AG04450 (cell line): Measurements from ENCODE around the gene PDE3A. TPM values are rescaled to one million over a fixed set of nuclear protein-coding genes. Genes with fewer than 3 reads are reported as not detected.
"Not testable (repeated sequence)": the region's sequence is repeated elsewhere in the genome, so short reads cannot be mapped to it uniquely, and the experiment has no call there.

Source experiments
- CTCF ChIA-PET: fragments of 300-600, 350-600 bp; formaldehyde crosslinking; extraction: SDS; loops from one replicate; lab custom pipeline; 2022; ENCODE audit warnings: antibody characterized with exemption, inconsistent platforms; lab: Charles Lee
- POLR2A ChIA-PET: fragments of 350-600 bp; formaldehyde crosslinking; extraction: SDS; loops from one replicate; lab custom pipeline; 2021; ENCODE audit warnings: antibody characterized with exemption, inconsistent platforms; lab: Yijun Ruan, JAX
- DNase-seq: peaks from one replicate; pipeline ENCODE4 v3.0.0-alpha.2; 2011; ENCODE audit warnings: low read depth, low spot score
- H3K27ac ChIP-seq: one replicate; pipeline ENCODE4 v1.5.1; 2012; ENCODE audit warnings: low read depth, low read length, control low read depth
- H3K27me3 ChIP-seq: one replicate; pipeline ENCODE4 v1.6.0; 2012; ENCODE audit warnings: low read length; ENCODE audit not compliant: control insufficient read depth, insufficient read depth
- H3K4me3 ChIP-seq: 2 replicates; pipeline ENCODE4 v1.5.1; 2011; ENCODE audit warnings: mild to moderate bottlenecking, low read depth, low read length, control low read depth
- H3K9me3 ChIP-seq: 2 replicates; pipeline ENCODE4 v1.5.1; 2012; ENCODE audit warnings: low read length; ENCODE audit not compliant: control insufficient read depth, insufficient read depth
- polyA plus RNA-seq: library from polyadenylated mRNA; depleted of rRNA; stranded (reverse); fragments of >200 nt; gene quantifications from 2 replicates; pipeline ENCODE4 v1.2.3, GENCODE V29; 2011
- TF ChIP-seq, protein P1 (sequence below): IDR thresholded peaks from 2 replicates; pipeline ENCODE4 v1.5.1; 2011; ENCODE audit warnings: low read depth, low read length, control low read depth, inconsistent platforms

The PDE3A gene
- polyA plus RNA-seq, 1 experiment, result 0.10 TPM

DNA sequence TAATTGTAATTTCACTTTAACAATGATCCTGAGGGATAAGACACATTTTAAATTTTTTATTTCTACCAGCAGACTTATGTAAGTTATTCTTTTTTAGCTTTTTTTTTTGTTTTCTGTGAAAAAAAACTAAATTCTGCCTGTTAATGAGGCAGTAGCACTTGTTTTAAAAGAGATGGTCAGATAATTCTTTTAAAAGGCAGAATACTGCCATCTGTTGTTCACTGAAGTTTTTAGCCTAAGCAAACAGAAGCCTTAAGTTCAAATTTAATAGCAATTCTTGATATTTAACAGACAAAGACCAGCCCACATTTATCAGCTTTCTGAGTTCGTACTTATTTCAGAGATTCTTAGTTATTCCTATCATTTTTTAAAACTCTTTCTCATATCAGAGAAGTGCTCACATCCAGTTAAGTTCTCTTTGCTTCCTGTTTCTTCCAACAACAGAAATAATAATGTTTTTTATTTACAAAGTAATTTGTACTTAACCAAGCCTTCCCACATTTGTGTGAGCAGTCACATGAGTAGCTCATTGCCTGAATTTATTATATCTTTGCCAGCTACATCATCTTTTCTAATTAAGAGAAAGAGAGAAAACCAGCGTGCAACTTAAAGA, 233.4 kb downstream of the PDE3A start:
- TF ChIP-seq, protein P1, sequence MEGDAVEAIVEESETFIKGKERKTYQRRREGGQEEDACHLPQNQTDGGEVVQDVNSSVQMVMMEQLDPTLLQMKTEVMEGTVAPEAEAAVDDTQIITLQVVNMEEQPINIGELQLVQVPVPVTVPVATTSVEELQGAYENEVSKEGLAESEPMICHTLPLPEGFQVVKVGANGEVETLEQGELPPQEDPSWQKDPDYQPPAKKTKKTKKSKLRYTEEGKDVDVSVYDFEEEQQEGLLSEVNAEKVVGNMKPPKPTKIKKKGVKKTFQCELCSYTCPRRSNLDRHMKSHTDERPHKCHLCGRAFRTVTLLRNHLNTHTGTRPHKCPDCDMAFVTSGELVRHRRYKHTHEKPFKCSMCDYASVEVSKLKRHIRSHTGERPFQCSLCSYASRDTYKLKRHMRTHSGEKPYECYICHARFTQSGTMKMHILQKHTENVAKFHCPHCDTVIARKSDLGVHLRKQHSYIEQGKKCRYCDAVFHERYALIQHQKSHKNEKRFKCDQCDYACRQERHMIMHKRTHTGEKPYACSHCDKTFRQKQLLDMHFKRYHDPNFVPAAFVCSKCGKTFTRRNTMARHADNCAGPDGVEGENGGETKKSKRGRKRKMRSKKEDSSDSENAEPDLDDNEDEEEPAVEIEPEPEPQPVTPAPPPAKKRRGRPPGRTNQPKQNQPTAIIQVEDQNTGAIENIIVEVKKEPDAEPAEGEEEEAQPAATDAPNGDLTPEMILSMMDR, result peak; percentile 56
- Histone ChIP-seq H3K27ac (no peak overlapping the region), H3K9me3 (no peaks in the 10 kb centered on the region), H3K4me3 (no peak overlapping the region), H3K27me3 (no peaks in the 10 kb centered on the region)
- ChIA-PET CTCF (interaction anchor here (0.6 to 2.5 kb wide), 41 partner anchors 9 to 861 kb away, joined by 3 to 33 read pairs (median 4); partner anchors contain the start of gene PDE3A), POLR2A (no interaction called here)
- DNase-seq, result no peak

DNA sequence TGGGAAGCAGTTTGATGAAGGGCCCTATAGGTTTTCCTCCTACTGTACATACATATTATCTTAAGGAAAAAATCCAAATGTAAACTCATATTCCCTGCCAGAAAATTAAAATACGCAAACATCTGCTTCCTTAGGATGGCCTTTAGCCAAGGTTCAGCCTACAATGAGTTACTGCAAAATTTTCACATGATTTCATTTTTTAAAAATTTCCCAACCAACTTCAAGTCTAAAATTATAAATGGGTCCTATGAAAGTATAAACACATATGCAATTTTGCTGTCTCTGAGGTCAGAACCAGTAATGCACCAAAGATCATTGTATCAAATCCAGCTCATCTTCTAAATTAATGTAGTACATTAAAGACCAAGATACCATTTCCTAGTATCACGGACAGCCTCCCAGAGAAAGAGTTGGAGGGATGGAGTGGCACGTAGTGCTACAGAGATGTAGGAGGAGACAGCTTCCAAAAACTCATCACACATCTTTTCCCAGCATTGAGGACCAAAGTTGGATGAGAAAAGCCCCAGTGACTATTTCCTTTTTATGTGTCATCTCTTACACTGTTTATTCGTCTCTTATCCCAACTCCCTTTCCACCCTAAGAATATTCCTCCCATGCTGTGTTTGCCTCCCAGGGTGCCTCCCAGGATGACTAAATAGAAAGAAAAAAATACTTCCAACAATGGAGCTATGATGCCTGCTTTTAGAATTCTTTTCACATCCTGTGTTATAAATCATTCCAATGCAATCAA, 234.5 kb downstream of the PDE3A start:
- no peak for DNase-seq
- no peak overlapping the region for H3K27ac ChIP-seq
- TF ChIP-seq, protein P1, result no peak
- H3K27me3 ChIP-seq, result no peaks in the 10 kb centered on the region
- H3K9me3 ChIP-seq, result no peaks in the 10 kb centered on the region
- no peak overlapping the region for H3K4me3 ChIP-seq
- POLR2A ChIA-PET, result no interaction called here
- CTCF ChIA-PET, result interaction anchor here (0.6 to 2.5 kb wide), 22 partner anchors 9 to 862 kb away, joined by 3 to 33 read pairs (median 6); partner anchors contain the start of gene PDE3A

DNA sequence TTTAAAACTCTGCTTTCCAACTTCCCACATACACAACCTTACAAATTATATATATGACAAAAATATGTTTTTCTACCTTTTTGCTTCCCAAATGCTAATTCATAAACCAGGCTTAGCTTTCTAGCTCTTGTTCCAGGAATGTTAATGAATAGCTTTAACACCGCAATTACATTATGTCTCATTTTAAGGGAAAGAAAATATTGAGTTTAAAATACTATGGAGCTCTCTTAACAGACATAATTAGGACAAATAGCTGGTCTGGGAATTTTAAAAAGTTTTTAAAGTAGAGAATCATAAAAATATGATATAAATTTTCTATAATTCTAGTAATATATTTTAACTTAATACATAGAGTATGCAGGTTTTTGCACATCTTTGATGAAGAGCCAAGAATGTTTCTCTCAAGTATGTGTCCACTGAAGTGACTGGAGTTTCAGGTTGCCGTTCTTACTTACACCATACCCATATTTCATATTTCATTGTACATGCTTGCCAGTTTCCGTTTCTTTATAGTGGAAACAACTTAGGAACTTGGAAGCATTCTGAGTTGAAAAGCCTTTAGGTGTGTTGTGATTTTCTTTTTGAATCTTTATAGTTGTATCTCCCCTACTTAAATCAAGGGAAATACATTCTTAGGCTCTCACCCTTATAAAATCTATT, 236.2 kb downstream of the PDE3A start:
- CTCF ChIA-PET, result interaction anchor here (0.6 to 0.7 kb wide), 2 partner anchors 46 to 673 kb away, joined by 3 read pairs; no protein-coding TSS in a partner anchor
- H3K27ac ChIP-seq, result no peak overlapping the region

GRCh38 chr12:20615020-20615419, 246.7 kb downstream of the PDE3A start:
- DNase-seq, H3K27me3 ChIP-seq, H3K27ac ChIP-seq, H3K4me3 ChIP-seq, H3K9me3 ChIP-seq, POLR2A ChIA-PET: not testable (repeated sequence)
- CTCF ChIA-PET, result interaction anchor here (1.3 to 3.0 kb wide), 2 partner anchors 10 to 13 kb away, joined by 5 to 13 read pairs; no protein-coding TSS in a partner anchor

More for the DNA sequence above, 236.2 kb downstream of the PDE3A start:
- H3K9me3 ChIP-seq, result no peaks in the 10 kb centered on the region
- TF ChIP-seq, protein P1, result no peak
- no peak overlapping the region for H3K4me3 ChIP-seq
- POLR2A ChIA-PET, result no interaction called here
- no peak for DNase-seq
- H3K27me3 ChIP-seq, result no peaks in the 10 kb centered on the region

- H3K27ac ChIP-seq, result no peak overlapping the region
- H3K4me3 ChIP-seq, result no peak overlapping the region
- no peak for DNase-seq
- H3K27me3 ChIP-seq, result no peaks in the 10 kb centered on the region
- POLR2A ChIA-PET, result no interaction called here
- no peaks in the 10 kb centered on the region for H3K9me3 ChIP-seq
- TF ChIP-seq, protein P1, result no peak
- CTCF ChIA-PET, result no interaction called here
Measured at GRCh38 chr12:20616093-20616492, 247.8 kb downstream of the PDE3A start.
